Activated CD8-positive, alpha-beta memory T cell treated with anti-CD3 and anti-CD28 coated beads for 36 hours (primary cell): ENCODE measurements around the gene RBM47. TPM values are rescaled to one million over a fixed set of nuclear protein-coding genes. Genes with fewer than 3 reads are reported as not detected.

Experiments used
- CTCF ChIA-PET: fragments of 350-600 bp; sonication (Branson Sonifier 250); formaldehyde crosslinking; loops from one replicate; lab custom pipeline; 2021; ENCODE audit warnings: antibody characterized with exemption; lab: Charles Lee
- POLR2A ChIA-PET: fragments of 350-600 bp; sonication (Branson Sonifier 250); formaldehyde crosslinking; loops from one replicate; lab custom pipeline; 2021; ENCODE audit warnings: antibody characterized with exemption; lab: Charles Lee
- total RNA-seq, 2 experiments: library from RNA; stranded (reverse); gene quantifications; one replicate each; pipeline ENCODE4 v1.2.3, GENCODE V29; 2021

RBM47 gene
- total RNA-seq, 2 experiments from 2014 or later, result 0.67 to 0.76 TPM

DNA sequence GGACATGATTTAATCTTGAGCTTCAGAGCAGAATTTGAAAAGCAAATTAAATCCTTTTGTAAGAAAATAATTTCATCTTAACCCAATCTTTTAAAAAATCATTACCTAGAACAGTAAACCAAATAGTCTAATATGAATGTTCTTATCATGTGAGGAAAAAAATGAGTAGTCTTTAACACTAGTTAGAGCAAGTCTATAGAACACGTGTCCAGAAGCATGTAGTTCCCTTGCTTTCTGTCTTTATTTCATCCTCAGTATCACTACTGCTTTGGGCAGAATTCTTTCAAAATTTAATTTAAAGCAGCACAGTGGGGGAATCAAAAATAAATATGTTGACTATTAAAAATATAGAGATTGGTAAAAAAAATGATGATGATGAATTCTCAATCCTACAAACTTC lies 2.1 kb downstream of the RBM47 start:
- ChIA-PET CTCF (no interaction called here), POLR2A (no interaction called here)

- CTCF ChIA-PET, result no interaction called here
- POLR2A ChIA-PET, result no interaction called here
Measured at GRCh38 chr4:40626183-40626990, 3.3 kb downstream of the RBM47 start.

DNA sequence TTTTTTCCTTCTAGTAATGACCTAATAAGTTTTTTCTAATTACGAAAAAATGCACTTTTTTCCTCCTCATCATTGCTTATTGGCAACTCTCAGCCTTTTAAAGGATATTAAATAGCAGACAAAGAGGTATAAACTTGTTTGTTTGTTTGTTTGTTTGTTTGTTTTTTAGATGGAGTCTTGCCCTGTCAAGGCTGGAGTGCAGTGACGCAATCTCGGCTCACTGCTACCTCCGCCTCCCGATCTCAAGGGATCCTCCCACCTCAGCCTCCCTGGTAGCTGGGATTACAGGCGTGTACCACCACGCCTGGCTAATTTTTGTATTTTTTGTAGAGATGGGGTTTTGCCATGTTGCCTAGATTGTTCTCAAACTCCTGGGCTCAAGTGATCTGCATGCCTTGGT lies 6.0 kb downstream of the RBM47 start:
- ChIA-PET CTCF (no interaction called here), POLR2A (interaction anchor here (0.6 kb wide), 1 partner anchor 549 kb away, joined by 3 read pairs; no protein-coding TSS in a partner anchor)

- ChIA-PET CTCF (no interaction called here), POLR2A (no interaction called here)
Measured at GRCh38 chr4:40622913-40623312, 6.8 kb downstream of the RBM47 start.

DNA sequence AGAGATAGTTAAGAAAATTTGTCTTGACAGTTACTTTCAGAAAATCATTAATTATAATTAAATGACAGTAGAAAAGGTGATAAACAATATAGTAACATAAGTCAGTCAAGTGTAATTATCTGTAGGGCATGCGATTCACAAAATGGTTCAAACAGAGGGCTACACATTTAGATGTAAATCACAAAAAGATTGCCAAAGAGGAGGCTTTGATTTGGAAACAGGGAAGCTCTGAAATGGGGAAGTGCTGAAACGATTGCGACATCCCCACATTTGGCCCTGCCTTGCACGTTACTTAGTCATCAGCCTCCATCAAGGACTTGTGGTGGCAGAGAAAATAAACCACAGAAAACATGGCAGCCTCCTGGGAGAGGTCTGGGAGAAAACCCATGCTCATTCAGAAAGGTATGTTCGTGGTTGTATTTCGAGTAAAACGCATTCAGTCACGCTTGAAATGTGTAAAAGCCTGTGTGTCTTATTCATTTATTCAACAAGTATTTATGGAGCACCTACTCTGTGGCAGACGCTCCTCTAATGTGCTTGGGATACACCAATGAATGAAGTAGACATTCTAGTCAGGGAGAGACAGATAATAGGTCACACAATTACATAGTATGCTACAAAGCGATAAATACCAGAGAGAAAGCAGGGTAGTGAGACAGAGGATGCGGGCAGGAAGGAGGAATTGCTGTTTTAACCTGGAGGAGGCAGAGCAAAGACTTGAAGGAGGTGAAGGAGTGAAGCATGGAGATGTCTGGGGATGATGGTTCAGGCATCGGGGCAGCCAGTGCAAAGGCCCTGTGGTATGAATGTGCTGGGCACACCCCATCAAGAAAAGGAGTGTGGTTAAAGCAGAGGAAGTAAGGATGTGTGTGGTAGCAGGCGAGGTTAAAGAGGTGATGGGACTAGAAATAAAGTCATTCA lies 7.8 kb downstream of the RBM47 start:
- CTCF ChIA-PET, result no interaction called here
- POLR2A ChIA-PET, result no interaction called here

DNA sequence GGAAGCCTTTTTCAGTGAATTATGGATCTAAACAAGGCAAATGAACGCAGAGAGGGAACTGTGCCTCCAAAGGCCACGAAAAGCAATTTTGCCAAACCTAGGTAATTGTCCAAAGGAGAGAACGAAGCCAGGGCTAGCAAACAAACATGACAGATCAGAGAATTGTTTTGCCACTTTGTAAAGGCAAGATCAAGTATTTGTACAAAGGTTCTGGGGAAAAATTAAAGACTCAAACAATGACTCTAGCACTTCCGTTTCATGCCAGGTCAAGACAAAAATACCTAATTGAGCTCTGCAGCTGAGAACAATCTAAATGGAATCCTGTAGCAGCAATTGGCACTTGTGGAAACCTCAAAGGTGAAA lies 8.5 kb downstream of the RBM47 start:
- ChIA-PET CTCF (no interaction called here), POLR2A (no interaction called here)

GRCh38 chr4:40619600-40619999 lies 10.1 kb downstream of the RBM47 start:
- POLR2A ChIA-PET, result no interaction called here

GRCh38 chr4:40617872-40618271 lies 11.8 kb downstream of the RBM47 start:
- ChIA-PET POLR2A (no interaction called here), CTCF (no interaction called here)

More at GRCh38 chr4:40619600-40619999, 10.1 kb downstream of the RBM47 start:
- CTCF ChIA-PET, result no interaction called here

GRCh38 chr4:40614031-40614430 lies 15.6 kb downstream of the RBM47 start:
- ChIA-PET POLR2A (no interaction called here), CTCF (no interaction called here)

DNA sequence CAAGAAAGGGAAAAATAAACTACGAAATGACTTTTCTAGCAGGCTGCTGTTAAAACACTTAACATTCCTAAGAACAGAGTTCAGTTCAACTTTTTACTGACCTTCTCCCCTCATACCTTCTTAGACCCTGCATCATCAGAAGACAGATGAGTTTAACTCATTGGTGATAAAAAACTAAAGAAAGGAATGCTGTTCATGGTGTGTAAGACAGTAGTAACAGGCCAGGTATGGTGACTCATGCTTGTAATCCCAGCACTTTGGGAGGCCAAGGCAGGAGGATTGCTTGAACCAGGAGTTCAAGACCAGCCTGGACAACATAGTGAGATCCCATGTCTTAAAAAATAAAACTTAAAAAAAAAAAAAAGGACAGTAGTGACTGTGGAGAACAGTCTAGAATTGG lies 16.2 kb downstream of the RBM47 start:
- CTCF ChIA-PET, result no interaction called here
- POLR2A ChIA-PET, result no interaction called here

- POLR2A ChIA-PET, result no interaction called here
- CTCF ChIA-PET, result interaction anchor here (0.6 kb wide), 1 partner anchor 147 kb away, joined by 6 read pairs; no protein-coding TSS in a partner anchor
Measured at GRCh38 chr4:40612831-40613230, 16.8 kb downstream of the RBM47 start.

- ChIA-PET POLR2A (no interaction called here), CTCF (interaction anchor here (0.6 kb wide), 1 partner anchor 146 kb away, joined by 6 read pairs; no protein-coding TSS in a partner anchor)
Measured at GRCh38 chr4:40612283-40612682, 17.4 kb downstream of the RBM47 start.

DNA sequence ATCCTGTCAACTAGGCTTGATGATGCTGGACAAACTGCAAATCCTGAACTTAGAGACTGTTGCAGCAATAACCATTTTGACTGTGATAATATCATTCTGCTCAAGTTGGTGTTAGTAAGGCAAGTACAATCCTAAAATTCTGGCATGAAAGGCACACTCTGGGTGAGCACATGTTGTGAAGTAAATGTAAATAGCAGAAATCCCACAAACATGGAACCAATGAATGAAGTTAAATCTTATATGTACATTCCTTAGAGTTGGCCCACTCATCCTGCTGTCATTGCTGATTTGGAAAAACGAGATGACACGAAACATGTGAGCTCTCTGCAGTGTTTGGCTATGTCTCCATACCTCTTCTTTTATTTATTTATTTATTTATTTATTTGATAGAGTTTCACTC lies 21.0 kb downstream of the RBM47 start:
- ChIA-PET POLR2A (no interaction called here), CTCF (no interaction called here)

GRCh38 chr4:40607221-40607620 lies 22.4 kb downstream of the RBM47 start:
- ChIA-PET CTCF (no interaction called here), POLR2A (no interaction called here)

- CTCF ChIA-PET, result no interaction called here
- POLR2A ChIA-PET, result no interaction called here
Measured at GRCh38 chr4:40606239-40606767, 23.4 kb downstream of the RBM47 start.

DNA sequence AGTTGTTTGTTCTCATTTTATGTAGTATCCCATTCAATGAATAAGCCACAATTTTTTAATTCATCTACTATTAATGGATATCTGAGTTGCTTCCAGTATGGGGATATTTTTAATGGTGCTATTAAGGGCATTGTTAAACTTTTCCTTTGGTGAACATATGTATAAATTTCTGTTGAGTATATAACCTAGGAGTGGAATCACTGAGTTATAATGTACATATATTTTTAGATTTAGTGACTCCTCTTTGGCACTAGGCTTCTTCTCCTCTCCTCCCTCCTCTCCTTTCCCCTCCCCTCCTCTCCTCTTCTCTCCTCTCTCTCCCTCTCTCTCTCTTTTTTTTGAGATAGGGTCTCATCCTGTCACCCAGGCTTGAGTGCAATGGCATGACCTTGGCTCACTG lies 26.4 kb downstream of the RBM47 start:
- POLR2A ChIA-PET, result no interaction called here
- CTCF ChIA-PET, result no interaction called here

- POLR2A ChIA-PET, result no interaction called here
Measured at GRCh38 chr4:40601641-40602040, 28.0 kb downstream of the RBM47 start.

DNA sequence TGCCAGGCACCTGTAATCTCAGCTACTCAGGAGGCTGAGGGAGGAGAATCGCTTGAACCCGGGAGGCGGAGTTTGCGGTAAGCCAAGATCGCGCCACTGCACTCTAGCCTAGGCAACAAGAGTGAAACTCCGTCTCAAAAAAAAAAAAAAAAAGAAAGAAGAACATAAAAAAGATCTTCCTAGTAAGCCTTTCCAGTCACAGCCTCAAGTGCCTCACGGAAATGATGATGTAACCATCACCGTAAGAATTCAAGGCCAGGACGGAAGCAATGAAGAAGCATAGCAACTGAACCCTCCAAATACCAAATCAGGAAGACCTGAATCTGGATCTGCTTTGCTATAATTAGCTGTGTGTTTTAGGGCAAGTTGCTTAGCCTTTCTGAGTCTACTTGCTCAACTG lies 28.8 kb downstream of the RBM47 start:
- ChIA-PET CTCF (no interaction called here), POLR2A (no interaction called here)

More at GRCh38 chr4:40601641-40602040, 28.0 kb downstream of the RBM47 start:
- CTCF ChIA-PET, result no interaction called here

DNA sequence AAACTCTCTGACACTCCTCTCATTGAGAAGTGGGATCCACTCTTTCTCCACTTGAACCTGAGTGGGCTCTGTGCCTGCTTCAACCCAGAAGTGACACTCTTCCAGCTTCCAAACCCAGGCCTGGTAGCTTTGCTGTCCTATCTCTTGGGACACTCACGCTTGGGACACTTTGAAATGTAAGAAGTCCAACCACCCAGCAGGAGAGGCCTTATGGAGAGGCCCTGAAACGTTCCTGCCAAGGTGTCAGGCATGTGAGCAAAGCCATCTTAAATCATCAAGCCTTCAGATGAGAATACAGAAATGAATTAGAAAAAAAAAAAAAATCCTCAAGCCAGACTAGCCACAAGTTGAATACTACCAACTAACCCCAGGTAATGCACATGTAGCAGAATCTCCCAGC lies 30.2 kb downstream of the RBM47 start:
- CTCF ChIA-PET, result no interaction called here
- POLR2A ChIA-PET, result no interaction called here

DNA sequence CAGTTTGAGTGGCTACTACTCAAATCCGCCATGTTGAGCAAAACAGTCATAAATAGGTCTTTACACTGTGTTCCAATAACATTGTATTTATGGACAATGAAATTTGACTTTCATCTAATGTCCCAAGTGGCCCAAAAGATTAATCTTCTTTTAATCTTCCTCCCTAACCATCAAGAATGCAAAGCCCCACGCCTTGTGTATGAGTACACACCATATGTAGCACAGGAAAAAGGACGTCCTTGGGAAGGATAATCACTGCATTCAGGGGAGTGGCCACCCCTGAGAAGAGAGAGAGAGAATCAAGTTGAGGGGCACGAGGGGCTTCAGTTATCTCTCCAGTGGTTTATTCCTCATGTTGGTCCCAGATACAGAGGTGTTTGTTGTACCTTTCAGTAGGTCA lies 33.1 kb downstream of the RBM47 start:
- CTCF ChIA-PET, result interaction anchor here (0.6 kb wide), 1 partner anchor 222 kb away, joined by 3 read pairs; no protein-coding TSS in a partner anchor

More for the DNA sequence above, 33.1 kb downstream of the RBM47 start:
- POLR2A ChIA-PET, result no interaction called here
